LNCAP (cell line): ENCODE measurements around the gene CLNK.

ENCODE experiments used
- CTCF ChIP-seq: fragments of 450-650 bp; IDR thresholded peaks from 2 replicates; pipeline ENCODE4 v1.5.1; 2017; ENCODE audit warnings: mild to moderate bottlenecking

CLNK gene

GRCh38 chr4:10500776-10501175 is 183.8 kb downstream of the CLNK start:
- TF ChIP-seq CTCF: no peak

- no peak for TF ChIP-seq CTCF
Observed at GRCh38 chr4:10496200-10496599, 188.4 kb downstream of the CLNK start.

GRCh38 chr4:10495651-10496050 is 188.9 kb downstream of the CLNK start:
- no peak for TF ChIP-seq CTCF

DNA sequence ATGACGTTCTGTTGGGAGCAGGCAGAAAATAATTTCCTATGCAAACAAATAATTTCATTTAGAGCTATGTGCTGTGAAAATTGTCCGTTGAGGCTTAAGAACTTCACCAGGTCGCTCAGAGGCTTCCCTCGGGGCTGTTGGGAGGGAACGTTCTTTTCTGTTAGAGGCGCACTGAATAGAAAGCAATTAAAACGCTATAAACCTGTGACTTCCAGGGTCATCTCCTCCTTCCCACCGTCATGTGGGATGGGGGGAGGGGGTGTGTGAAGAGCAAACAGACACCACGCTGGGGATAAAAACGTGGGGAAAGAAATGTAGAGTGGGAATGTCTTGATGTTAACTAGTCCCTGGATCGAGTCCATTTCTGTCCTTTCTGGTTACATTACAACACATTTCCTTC is 192.1 kb downstream of the CLNK start:
- no peak for TF ChIP-seq CTCF

- TF ChIP-seq CTCF: no peak
Observed at GRCh38 chr4:10491401-10491800, 193.2 kb downstream of the CLNK start.

GRCh38 chr4:10490996-10491395 is 193.6 kb downstream of the CLNK start:
- no peak for TF ChIP-seq CTCF

DNA sequence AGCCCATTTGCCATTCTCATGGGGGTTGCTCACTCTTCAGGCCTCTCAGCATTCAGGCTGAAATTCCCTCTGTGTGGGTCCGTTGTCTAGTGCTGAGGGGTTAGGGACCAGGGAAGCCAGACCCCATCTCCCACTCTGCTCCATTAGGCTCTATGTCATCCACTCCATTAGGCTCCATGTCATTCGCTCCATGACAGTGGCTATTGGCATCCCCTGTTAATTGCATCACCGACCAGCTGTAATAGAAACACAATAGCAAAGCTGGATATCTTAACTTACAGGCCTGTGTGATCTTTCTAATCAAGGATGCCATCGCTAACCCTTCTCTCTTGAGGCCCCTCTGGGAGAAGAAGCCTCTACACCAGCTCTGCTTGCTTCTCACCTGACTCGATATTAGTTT is 201.7 kb downstream of the CLNK start:
- TF ChIP-seq CTCF: no peak

DNA sequence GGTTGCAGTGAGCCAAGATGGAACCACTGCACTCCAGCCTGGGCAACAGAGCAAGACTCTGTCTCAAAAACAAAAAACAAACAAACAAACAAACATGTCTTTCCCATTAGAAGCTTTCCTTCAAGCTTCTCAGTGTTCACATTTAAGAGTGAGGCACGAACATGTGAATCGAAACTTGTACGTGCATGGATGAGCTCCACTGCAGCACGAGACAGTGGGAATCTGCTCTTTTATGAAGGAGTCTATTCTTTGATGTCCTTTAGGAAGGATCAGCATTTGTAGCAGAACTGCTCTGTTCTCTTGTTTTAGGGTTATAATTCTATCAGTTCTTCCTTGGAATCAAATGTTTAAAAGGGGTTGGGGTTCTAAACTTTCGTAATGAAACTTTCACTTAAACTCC is 204.0 kb downstream of the CLNK start:
- TF ChIP-seq CTCF: no peak
